Thoracic aorta (tissue), 2 donors: ENCODE results near the gene DHRSX. TPM values are rescaled to one million over a fixed set of nuclear protein-coding genes. Genes with fewer than 3 reads are reported as not detected.

Experiments
- ATAC-seq: fragments of 150-250 bp; one replicate; pipeline ENCODE4 v1.8.0; 2017; ENCODE audit warnings: low read depth; ENCODE audit not compliant: insufficient number of reproducible peaks, low FRiP score
- DNase-seq: peaks from one replicate; pipeline ENCODE4 v3.0.0-alpha.2; 2020; ENCODE audit warnings: low spot score
- H3K27ac ChIP-seq, 2 donors: fragments of 200-600 bp; sonication (generic); 1 replicate in 1 of 2; 2 replicates in 1 of 2; pipeline ENCODE4 v1.5.1; 2016; ENCODE audit warnings: mild to moderate bottlenecking in 2 of 2, moderate library complexity in 2 of 2
- H3K27me3 ChIP-seq: fragments of 200-600 bp; sonication (generic); replicated peaks from 2 replicates; pipeline ENCODE4 v1.6.0; 2016; ENCODE audit warnings: mild to moderate bottlenecking; ENCODE audit not compliant: insufficient read depth
- H3K36me3 ChIP-seq: fragments of 200-600 bp; sonication (generic); one replicate; pipeline ENCODE4 v1.5.1; 2016
- H3K4me1 ChIP-seq, 2 donors: fragments of 200-600 bp; sonication (generic); 1 replicate in 1 of 2; 2 replicates in 1 of 2; pipeline versions ENCODE4 v1.5.1 to v1.6.0; 2016; ENCODE audit warnings: low read depth in 2 of 2, mild to moderate bottlenecking in 1 of 2; ENCODE audit not compliant: control insufficient read depth in 1 of 2
- H3K4me3 ChIP-seq: fragments of 200-600 bp; sonication (generic); 2 replicates; pipeline ENCODE4 v1.5.1; 2016; ENCODE audit warnings: mild to moderate bottlenecking
- H3K9me3 ChIP-seq: fragments of 200-600 bp; sonication (generic); 2 replicates; pipeline ENCODE4 v1.5.1; 2016
- CTCF ChIP-seq: fragments of 200-600 bp; sonication (generic); IDR thresholded peaks from one replicate; pipeline ENCODE4 v1.5.1; 2019; ENCODE audit warnings: antibody characterized with exemption
- total RNA-seq, 2 donors: library from RNA; depleted of rRNA; stranded (reverse); fragments of >200 nt; gene quantifications; one replicate each; pipeline versions ENCODE4 v1.1.0 to v1.2.3, GENCODE V29; 2016

DHRSX gene
- total RNA-seq, 2 donors from 2014 or later, result 14.9 to 16.8 TPM

GRCh38 chrX:2501559-2502102 lies 855 bp upstream of the DHRSX start:
- no peak for DNase-seq
- Histone ChIP-seq H3K9me3 (no peaks in the 10 kb centered on the region), H3K27me3 (no peaks in the 10 kb centered on the region), H3K4me3 (no peak overlapping the region), H3K27ac (no peak overlapping the region), H3K4me1 (peaks cover 23 to 34% of the 10 kb centered on the region in 2 donors), H3K36me3 (no peaks in the 10 kb centered on the region)
- TF ChIP-seq CTCF, result no peak
- no peak for ATAC-seq

DNA sequence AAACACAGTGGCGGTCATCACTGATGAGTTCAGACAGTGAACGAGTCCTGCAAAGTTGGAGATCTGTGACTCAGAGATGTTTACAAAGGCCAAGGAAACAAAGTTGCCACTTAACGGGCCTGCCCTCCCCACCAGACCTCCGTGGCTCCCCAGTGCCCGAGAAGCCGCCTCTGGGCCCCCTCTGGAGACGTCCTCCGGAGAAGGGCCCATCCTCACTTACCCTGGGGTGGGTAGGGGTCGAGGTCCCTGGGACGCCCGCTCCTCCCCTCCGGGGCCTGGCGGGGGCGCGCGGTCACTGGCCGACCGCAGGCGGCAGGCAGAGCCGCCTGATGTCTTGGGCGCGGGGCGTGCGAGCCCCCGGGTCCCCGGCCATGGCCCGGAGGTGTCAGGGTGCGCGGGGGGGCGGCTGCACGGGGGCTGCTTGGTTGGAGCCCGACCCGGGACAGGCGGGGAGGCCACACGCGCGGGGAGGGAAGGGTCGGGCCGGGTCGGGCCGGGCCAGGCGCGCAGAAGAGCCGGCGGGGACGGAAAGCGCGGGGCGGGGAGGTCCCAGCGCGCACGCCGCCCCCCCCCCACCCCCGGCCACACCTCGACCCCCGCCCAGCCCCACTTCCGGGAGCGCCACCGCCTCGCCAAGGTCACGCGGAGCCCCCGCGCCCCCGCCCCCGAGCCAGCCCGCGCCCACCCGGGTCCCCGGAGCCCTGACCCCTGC lies 529 bp downstream of the DHRSX start:
- peak overlapping the region; percentile 78 to 87 for H3K27ac ChIP-seq
- H3K4me1 ChIP-seq, result peaks cover 23 to 34% of the 10 kb centered on the region in 2 donors
- peak overlapping the region; percentile 88 for H3K4me3 ChIP-seq
- DNase-seq, result no peak
- no peak for ATAC-seq
- H3K27me3 ChIP-seq, result no peaks in the 10 kb centered on the region
- H3K36me3 ChIP-seq, result no peaks in the 10 kb centered on the region
- H3K9me3 ChIP-seq, result no peaks in the 10 kb centered on the region
- no peak for TF ChIP-seq CTCF

GRCh38 chrX:2499507-2499906 lies 1.3 kb downstream of the DHRSX start:
- ATAC-seq (no peak), DNase-seq (no peak)
- Histone ChIP-seq H3K9me3 (no peaks in the 10 kb centered on the region), H3K27ac (peak overlapping the region; percentile 78 to 87), H3K27me3 (no peaks in the 10 kb centered on the region), H3K4me1 (peaks cover 23 to 34% of the 10 kb centered on the region in 2 donors), H3K4me3 (peak overlapping the region; percentile 88), H3K36me3 (no peaks in the 10 kb centered on the region)
- TF ChIP-seq CTCF, result no peak

GRCh38 chrX:2498781-2499302 lies 1.9 kb downstream of the DHRSX start:
- Histone ChIP-seq H3K36me3 (no peaks in the 10 kb centered on the region), H3K27ac (peak overlapping the region; percentile 78 to 87), H3K4me3 (peak overlapping the region; percentile 88), H3K4me1 (peaks cover 23 to 34% of the 10 kb centered on the region in 2 donors), H3K27me3 (no peaks in the 10 kb centered on the region), H3K9me3 (no peaks in the 10 kb centered on the region)
- TF ChIP-seq CTCF, result no peak
- no peak for DNase-seq
- no peak for ATAC-seq

DNA sequence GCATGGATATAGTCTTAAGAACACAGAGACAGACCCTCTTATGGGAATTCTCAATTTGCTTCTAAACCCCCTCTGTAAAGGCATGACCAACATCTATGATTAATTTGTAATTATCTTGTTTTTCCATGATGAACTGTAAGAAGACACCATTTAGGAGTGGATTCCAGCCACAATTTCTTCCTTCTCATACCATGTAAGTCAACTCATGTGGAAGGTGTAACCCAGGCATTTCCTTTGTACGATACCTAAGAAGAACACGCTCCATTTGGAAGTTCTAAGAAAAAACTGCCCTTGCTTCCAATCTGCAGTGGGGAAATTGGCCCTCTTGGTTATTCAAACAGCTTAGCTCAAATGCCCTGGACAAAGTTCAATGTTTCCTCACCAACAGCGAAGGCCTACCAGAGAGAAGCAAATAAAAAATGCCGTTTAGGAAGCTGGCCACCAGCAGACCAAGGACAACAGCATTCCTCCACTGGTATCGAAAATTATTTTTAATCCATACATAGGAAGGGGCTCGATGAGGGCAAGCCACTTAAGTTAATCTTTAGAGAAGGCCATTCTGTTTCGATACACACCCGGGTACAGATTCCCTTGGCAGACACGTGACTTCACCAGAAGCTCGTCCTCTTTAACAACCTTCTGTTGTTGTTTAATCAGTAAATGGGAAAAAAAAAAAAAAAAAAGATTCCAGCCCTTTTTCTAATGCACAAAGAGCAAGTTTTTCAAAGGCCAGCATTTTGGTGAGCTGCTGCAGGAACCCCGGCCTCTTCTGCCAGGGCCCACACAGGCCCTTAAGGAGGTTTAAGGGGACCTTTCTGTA lies 2.6 kb downstream of the DHRSX start:
- DNase-seq, result no peak

More for the DNA sequence above, 2.6 kb downstream of the DHRSX start:
- H3K4me3 ChIP-seq, result peak overlapping the region; percentile 88
- no peaks in the 10 kb centered on the region for H3K9me3 ChIP-seq
- no peaks in the 10 kb centered on the region for H3K36me3 ChIP-seq
- H3K27me3 ChIP-seq, result no peaks in the 10 kb centered on the region
- peaks cover 23 to 34% of the 10 kb centered on the region in 2 donors for H3K4me1 ChIP-seq
- no peak for ATAC-seq
- H3K27ac ChIP-seq, result peak overlapping the region; percentile 78 to 87
- TF ChIP-seq CTCF, result no peak
